ENCODE measurements around the gene HMGN4.
"Not testable (repeated sequence)": the region's sequence is repeated elsewhere in the genome, so short reads cannot be mapped to it uniquely, and the experiment has no call there.

The HMGN4 gene

GRCh38 chr6:26537846-26538571 is at the start of gene HMGN4:
HMGN4 (plus strand) TSS chr6:26538366; CDS start chr6:26545207, 6,841 bp downstream.
- peak; percentile 88 for DNase-seq

- no peak for DNase-seq
Observed at GRCh38 chr6:26489996-26490964, 47.9 kb upstream of the HMGN4 start.

GRCh38 chr6:26491604-26492003 is 46.6 kb upstream of the HMGN4 start:
- DNase-seq, result no peak

GRCh38 chr6:26493258-26493657 is 44.9 kb upstream of the HMGN4 start:
- DNase-seq, result no peak

DNA sequence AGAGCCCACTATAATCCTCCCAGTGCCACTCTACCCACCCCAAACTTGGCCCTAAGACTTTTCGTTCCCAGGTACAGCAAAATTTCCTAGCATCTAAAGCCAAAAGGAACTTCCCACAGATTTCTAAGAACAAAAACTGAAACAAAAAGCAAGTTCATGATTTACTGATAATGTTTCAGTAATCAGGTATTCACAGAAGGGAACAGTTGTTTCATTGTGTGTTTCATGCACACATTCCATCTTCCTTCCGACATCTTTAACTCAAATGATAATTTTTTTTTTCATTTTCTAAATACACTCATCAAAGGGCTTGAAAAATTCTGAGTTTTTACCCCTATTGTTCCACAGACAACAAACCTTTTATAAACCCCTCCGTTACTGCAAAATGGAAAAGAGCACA is 44.0 kb upstream of the HMGN4 start:
- no peak for DNase-seq

- no peak for DNase-seq
Observed at GRCh38 chr6:26495281-26495680, 42.9 kb upstream of the HMGN4 start.

DNA sequence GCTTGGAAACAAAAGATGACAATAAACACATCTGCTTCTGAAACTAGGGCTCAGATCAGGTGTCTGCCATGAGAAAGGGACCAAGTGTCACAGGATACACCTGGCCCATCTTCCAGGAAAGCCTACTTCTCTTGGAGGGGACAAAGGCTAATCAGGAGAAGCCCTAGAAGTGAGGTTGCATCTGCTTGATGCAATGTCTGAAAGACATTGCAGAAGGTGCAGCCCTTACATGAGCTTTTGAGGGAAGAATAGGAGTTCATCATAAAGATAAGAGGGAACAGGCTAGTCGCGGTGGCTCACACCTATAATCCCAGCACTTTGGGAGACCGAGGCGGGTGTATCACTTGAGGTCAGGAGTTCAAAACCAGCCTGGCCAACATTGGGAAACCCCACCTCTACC is 40.6 kb upstream of the HMGN4 start:
- DNase-seq, result no peak

- DNase-seq, result no peak
Observed at GRCh38 chr6:26500102-26500501, 38.1 kb upstream of the HMGN4 start, which contains the start of gene BTN1A1. BTN1A1 (plus strand) TSS chr6:26500303; CDS start chr6:26501287, 984 bp downstream.

DNA sequence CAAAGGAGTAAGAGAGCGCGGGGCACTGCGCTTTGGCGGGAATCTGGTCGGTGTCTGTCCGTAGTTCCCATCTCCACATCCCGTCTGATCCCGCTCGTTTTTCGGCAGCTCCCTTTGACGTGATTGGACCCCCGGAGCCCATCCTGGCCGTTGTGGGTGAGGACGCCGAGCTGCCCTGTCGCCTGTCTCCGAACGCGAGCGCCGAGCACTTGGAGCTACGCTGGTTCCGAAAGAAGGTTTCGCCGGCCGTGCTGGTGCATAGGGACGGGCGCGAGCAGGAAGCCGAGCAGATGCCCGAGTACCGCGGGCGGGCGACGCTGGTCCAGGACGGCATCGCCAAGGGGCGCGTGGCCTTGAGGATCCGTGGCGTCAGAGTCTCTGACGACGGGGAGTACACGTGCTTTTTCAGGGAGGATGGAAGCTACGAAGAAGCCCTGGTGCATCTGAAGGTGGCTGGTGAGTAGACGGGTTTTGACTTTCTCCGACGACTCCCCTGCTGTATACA is 36.6 kb upstream of the HMGN4 start:
- peak; percentile 36 for DNase-seq

- no peak for DNase-seq
Observed at GRCh38 chr6:26502165-26502564, 36.0 kb upstream of the HMGN4 start.

GRCh38 chr6:26502626-26503025 is 35.5 kb upstream of the HMGN4 start:
- no peak for DNase-seq

DNA sequence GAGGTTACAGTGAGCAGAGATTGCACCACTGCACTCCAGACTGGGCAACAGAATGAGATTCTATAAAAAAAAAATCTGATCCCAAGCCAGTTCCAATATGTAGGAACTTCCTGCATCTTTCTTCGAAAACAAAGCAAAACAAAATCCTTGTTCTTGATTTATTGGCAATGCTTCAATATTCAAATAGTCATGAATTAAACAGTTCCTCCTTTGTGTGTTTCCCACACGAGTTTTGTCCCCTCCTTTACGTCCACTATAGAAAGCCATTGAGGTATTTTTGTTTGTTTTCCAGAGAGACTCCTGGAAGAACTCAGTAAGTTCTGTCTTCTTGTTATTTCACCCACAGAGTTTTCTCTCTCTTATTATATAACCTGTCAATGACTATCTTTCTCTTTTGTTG is 30.5 kb upstream of the HMGN4 start:
- no peak for DNase-seq

DNA sequence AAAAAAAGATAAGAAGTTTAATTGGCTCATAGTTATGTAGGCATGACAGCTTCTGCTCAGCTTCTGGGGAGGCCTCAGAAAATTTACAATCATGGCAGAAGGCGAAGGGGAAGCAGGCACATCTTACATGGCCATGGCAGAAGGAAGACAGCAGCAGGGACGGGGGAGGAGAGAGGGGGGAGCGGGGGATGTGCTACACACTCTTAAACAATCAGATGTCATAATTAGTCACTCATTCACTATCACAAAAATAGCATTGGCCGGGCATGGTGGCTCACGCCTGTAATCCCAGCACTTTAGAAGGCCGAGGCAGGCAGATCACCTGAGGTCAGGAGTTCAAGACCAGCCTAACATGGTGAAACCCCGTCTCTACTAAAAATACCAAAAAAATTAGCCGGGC is 27.1 kb upstream of the HMGN4 start:
- DNase-seq, result not testable (repeated sequence)

DNA sequence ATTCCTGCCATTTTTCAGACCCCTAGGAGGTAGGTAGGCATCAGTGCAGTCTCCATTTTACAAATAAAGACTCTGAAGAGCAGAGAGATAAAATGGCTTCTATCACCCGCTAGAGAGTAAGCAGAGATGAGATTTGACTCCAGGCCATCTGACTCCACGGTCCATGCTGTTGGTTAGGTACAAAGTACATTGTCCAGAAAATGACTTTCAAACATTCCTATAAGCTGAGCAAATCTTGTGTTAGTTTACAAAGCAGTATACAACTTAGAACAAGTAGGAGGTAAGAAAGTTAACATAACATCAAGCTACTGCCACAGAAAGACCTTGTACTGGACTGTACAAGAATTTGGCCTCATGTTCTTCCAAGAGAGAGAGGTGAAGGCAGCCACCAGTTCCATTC is 23.2 kb upstream of the HMGN4 start:
- no peak for DNase-seq

- DNase-seq, result no peak
Observed at GRCh38 chr6:26516481-26517427, 21.4 kb upstream of the HMGN4 start.

GRCh38 chr6:26519359-26519758 is 18.8 kb upstream of the HMGN4 start:
- no peak for DNase-seq

- DNase-seq, result no peak
Observed at GRCh38 chr6:26520237-26520849, 17.8 kb upstream of the HMGN4 start.

- peak; percentile 87 for DNase-seq
Observed at GRCh38 chr6:26520850-26521599, 17.1 kb upstream of the HMGN4 start.

DNA sequence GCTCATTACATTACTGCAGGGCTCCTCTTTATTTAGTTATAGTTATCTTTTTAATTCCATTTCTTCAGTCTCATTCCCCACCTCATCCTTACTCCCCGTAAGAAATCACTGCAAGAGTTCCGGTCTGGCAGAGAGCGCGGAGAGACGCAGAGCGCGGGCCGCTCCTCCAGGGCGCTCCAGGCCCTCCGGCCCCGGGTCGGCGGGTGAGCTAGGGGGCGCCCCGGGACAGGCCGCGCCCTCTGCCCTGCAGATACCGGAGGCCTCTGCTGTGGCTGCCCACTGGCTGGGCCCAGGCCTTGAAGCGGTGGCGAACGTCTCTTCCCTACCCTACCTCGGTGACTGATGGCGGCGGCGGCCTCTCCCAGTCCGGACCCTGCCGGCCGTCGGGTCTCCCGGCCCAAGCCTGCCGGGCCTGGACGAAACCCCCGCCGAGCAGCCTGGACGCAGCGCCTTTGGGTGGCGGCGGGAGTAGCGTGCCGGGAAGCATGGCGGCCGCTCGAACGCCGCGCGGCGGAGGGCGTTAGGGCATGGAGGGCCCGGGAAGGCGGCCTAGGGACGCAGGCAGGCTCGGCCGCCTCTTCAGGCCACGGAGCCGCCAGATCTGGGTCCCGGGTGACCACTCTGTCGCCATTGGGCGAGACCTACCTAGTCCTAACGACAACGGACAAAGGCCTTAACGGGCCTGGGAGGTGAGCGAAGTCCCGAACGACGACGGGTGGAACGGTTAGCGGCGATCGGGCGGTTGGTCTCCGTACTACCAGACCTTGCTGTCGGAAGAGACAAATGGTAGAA is 16.4 kb upstream of the HMGN4 start:
- DNase-seq, result peak; percentile 59

GRCh38 chr6:26522486-26523228 is 15.5 kb upstream of the HMGN4 start:
- DNase-seq, result not testable (repeated sequence)

Measured in stimulated activated CD4-positive, alpha-beta T cell treated with anti-CD3 and anti-CD28 coated beads, Interleukin-4, amount 100 ng/mL, for 24 hours (primary cell).